22Rv1 (cell line): ENCODE results near the gene ST3GAL3.

Experiments used
- ZFX ChIP-seq: fragments of 450-650 bp; IDR thresholded peaks from 2 replicates; pipeline ENCODE4 v1.6.1; 2017; ENCODE audit warnings: antibody characterized with exemption, borderline replicate concordance
- TF ChIP-seq, protein P1 (sequence below): fragments of 450-650 bp; IDR thresholded peaks from 2 replicates; pipeline ENCODE4 v1.5.1; 2017; ENCODE audit warnings: mild to moderate bottlenecking

DNA sequence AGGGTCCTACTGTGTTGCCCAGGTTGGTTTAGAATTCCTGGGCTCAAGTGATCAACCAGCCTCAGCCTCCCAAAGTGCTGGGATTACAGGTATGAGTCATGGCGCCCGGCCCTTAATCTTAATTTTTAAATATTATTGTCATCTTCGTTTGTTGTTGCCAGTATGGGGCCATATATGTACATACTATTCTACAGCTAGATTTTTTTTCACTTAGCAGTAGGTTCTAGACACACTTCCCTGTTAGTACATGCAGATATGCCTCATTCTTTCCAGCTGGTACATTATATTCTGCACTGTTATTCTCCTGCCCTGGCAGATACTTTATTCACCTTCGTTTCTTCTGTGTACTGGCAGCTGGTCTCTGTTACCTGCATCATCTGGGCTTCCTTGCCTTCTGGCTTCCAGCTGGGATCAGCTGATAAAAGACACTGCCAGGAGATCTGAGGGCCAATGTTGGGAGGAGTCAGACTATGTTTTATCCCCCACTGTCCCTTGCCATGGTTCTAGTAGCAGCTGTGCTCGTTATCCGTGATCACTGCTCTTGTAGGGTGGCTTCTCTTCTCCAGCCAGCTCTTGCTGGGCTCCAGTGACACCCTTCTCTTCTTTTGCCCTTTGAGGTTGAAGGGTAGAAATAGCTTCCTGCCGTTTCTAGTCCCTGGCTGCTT is 24.7 kb downstream of the ST3GAL3 start:
- TF ChIP-seq, protein P1, sequence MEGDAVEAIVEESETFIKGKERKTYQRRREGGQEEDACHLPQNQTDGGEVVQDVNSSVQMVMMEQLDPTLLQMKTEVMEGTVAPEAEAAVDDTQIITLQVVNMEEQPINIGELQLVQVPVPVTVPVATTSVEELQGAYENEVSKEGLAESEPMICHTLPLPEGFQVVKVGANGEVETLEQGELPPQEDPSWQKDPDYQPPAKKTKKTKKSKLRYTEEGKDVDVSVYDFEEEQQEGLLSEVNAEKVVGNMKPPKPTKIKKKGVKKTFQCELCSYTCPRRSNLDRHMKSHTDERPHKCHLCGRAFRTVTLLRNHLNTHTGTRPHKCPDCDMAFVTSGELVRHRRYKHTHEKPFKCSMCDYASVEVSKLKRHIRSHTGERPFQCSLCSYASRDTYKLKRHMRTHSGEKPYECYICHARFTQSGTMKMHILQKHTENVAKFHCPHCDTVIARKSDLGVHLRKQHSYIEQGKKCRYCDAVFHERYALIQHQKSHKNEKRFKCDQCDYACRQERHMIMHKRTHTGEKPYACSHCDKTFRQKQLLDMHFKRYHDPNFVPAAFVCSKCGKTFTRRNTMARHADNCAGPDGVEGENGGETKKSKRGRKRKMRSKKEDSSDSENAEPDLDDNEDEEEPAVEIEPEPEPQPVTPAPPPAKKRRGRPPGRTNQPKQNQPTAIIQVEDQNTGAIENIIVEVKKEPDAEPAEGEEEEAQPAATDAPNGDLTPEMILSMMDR: no peak
- TF ChIP-seq ZFX: no peak
